GM12865 (cell line): ENCODE data around the gene NEDD4L.

Experiments used
- DNase-seq: peaks from one replicate; pipeline ENCODE4 v3.0.0; 2010; ENCODE audit warnings: low read depth
- H3K4me3 ChIP-seq: 2 replicates; pipeline ENCODE4 v1.5.1; 2011; ENCODE audit warnings: mild to moderate bottlenecking, low read depth, low read length, control low read depth
- TF ChIP-seq, protein P1 (sequence below): IDR thresholded peaks from 2 replicates; pipeline ENCODE4 v1.5.1; 2011; ENCODE audit warnings: low read length, control low read depth, low read depth, inconsistent platforms; ENCODE audit not compliant: insufficient read depth; ENCODE audit errors: missing control alignments

Gene NEDD4L

DNA sequence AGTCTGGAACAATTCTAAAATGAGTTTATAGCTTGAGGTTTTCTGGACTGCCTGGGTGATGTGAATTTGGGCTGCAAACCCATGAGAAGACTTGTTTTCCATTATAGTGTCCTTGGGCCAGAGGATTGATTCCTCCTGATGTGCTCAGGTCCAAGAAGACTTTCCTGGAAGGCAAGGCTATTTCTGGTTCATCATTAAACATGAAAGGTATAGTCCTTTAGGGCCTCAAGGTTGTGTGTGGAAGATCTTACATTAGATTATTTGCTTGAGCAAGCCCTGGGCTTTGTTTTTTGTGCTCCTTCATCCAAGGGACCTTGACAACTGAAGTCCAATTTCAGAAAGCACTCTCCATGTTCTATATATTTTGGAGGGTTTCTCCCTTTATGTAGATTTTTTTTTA is 26.8 kb upstream of the NEDD4L start:
- TF ChIP-seq, protein P1, sequence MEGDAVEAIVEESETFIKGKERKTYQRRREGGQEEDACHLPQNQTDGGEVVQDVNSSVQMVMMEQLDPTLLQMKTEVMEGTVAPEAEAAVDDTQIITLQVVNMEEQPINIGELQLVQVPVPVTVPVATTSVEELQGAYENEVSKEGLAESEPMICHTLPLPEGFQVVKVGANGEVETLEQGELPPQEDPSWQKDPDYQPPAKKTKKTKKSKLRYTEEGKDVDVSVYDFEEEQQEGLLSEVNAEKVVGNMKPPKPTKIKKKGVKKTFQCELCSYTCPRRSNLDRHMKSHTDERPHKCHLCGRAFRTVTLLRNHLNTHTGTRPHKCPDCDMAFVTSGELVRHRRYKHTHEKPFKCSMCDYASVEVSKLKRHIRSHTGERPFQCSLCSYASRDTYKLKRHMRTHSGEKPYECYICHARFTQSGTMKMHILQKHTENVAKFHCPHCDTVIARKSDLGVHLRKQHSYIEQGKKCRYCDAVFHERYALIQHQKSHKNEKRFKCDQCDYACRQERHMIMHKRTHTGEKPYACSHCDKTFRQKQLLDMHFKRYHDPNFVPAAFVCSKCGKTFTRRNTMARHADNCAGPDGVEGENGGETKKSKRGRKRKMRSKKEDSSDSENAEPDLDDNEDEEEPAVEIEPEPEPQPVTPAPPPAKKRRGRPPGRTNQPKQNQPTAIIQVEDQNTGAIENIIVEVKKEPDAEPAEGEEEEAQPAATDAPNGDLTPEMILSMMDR: no peak
- DNase-seq: no peak
- H3K4me3 ChIP-seq: no peak overlapping the region

DNA sequence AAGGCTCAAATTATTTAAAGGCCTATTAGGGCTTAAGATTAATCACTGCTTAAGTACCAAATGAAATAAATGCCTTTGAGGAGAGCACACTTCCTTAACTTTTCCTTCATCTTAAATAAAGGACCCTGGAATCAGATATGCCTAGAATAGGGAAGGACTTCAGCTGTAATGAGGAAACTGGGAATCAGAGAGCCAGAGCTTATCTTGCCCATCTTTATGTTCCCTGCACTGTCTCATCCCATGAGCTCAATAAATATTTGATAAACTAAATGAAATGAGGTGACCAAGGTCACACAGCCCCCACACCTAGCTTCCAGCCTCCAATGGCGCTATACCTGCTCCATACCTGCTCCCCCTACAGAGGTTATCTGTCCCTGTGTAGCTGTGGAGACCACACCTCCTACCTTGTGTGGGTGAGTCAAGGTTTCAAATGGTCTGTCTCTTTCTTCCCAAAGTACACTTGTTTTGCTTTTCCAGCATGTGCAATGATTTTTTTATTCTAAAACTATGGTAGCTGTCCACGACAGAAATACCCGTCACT is 23.4 kb upstream of the NEDD4L start:
- TF ChIP-seq, protein P1: no peak
- H3K4me3 ChIP-seq: no peak overlapping the region
- DNase-seq: no peak

DNA sequence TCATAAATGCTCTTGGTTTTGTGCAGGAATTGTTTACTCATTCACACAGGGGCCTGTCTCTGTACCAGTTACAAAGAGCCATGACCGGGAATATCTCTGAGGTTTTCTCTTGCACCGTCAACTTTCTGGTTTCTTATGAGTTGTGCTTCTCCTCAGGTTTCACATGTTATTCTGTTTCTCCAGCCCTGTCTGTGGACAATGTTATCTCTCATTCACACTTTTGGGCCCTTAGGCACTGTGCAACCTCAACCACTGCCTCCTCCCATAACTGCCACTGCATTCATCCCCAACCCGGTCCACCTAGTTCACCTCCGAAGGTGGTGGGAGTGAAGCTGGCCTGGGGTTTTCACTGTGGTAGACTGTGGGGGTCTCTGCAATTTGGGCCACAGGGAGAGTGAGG is 22.5 kb upstream of the NEDD4L start:
- TF ChIP-seq, protein P1: no peak
- no peak for DNase-seq
- no peak overlapping the region for H3K4me3 ChIP-seq

DNA sequence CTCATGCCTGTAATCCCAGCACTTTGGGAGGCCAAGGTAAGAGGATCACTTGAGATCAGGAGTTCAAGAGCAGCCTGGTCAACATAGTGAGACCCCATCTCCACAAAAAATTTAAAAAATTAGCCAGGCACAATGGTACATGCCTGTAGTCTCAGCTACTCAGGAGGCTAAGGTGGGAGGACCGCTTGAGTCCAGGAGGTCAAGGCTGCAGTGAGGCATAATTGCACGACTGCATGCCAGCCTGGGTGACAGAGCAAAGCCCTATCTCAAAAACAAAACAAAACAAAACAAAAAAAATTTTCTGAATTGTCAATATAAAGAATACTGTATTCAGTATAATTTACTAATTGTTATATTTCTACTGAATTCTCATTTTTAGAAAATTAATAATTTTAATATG is 20.9 kb upstream of the NEDD4L start:
- H3K4me3 ChIP-seq: no peak overlapping the region
- no peak for DNase-seq
- TF ChIP-seq, protein P1: no peak

DNA sequence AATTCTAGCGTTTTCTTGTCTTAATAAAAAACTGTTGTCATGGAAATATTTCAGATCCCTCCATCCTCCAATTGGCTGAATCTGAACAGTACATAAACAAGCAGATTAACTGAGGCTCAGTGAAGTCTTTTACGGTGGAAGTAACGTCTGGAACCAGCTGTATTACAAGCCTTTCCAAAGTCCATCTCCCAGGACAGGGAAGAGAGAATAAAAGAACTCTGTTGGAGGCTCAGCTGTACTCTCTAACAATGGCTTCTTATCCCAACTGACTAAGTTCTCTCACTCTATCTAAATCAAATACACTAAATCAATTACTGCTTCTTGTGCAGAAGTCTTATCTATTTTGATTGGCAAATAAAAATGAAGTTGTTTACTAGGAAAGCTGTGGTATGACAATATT is 19.9 kb upstream of the NEDD4L start:
- TF ChIP-seq, protein P1: no peak
- no peak for DNase-seq
- H3K4me3 ChIP-seq: no peak overlapping the region

DNA sequence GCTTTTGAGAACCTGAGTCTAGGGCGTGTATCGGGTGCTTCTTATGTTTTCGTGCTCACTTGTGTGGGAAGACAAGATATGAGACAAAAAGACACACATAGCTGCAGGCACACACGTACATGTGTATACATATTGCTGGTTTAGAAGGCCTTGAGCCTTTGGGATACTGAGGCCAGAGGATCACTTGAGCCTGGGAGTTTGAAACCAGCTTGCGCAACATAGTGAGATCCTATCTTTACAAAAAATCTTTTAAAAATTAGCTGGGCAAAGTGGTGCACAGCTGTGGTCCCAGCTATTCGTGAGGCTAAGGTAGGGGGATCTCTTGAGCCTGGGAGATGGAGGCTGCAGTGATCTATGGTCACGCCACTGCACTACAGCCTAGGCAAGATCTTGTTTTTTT is 18.8 kb upstream of the NEDD4L start:
- TF ChIP-seq, protein P1: no peak
- no peak overlapping the region for H3K4me3 ChIP-seq
- no peak for DNase-seq

DNA sequence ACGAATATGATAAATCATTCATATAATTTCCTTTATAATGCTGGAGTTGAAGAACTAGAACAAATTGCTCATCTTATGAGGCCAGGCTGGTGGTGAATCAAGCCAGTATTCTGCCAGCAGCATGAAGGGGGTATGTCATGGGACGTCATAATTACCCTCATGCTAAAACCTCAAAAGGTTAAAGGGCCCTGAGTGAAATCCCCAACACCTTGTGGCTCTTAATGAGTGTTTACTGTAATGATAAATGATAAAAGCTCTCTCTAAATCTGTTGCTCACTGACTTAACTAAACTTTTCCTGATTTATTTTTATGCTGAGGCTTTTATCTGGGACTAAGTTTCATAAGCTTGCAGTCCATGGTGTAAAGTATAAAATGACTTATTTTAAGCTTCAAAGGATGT is 18.3 kb upstream of the NEDD4L start:
- no peak overlapping the region for H3K4me3 ChIP-seq
- TF ChIP-seq, protein P1: no peak
- no peak for DNase-seq
